ENCODE results near the gene DPH3.

DNA sequence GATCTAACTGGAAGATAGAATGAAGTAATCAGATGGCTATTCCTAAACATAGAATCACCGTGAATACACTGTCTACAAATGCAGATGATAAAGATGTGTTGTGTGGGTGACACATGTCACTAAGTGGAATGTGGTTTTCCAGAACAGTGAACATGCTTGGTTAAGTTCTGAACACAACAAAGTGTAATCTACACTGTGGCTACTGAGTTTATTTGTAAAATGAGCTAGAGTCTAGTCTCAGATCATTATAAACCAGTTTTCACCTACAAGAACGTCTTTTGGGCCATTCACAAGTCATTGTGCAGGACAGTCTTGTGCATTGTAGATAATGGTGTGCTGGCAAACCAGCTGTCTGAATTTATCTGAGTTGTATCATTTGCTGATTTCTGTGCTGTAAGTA lies 35.6 kb upstream of the DPH3 start:
- TF ChIP-seq CTCF (IDR thresholded peaks at IDR 0.05): no peak
- TF ChIP-seq RFX5 (IDR thresholded peaks at IDR 0.05; ENCODE audit: low read length): no peak
- no peak for TF ChIP-seq RAD21 (IDR thresholded peaks at IDR 0.05; ENCODE audit: low read length)
- TF ChIP-seq POLR2AphosphoS5 (IDR thresholded peaks at IDR 0.05; ENCODE audit: low read depth, low read length): no peak
- TF ChIP-seq, protein P1, sequence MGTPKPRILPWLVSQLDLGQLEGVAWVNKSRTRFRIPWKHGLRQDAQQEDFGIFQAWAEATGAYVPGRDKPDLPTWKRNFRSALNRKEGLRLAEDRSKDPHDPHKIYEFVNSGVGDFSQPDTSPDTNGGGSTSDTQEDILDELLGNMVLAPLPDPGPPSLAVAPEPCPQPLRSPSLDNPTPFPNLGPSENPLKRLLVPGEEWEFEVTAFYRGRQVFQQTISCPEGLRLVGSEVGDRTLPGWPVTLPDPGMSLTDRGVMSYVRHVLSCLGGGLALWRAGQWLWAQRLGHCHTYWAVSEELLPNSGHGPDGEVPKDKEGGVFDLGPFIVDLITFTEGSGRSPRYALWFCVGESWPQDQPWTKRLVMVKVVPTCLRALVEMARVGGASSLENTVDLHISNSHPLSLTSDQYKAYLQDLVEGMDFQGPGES (IDR thresholded peaks at IDR 0.05; ENCODE audit: low read depth, low read length): no peak
- no peak for TF ChIP-seq EZH2phosphoT487 (IDR thresholded peaks at IDR 0.05; ENCODE audit: borderline replicate concordance, low read depth)
- TF ChIP-seq, protein P2, sequence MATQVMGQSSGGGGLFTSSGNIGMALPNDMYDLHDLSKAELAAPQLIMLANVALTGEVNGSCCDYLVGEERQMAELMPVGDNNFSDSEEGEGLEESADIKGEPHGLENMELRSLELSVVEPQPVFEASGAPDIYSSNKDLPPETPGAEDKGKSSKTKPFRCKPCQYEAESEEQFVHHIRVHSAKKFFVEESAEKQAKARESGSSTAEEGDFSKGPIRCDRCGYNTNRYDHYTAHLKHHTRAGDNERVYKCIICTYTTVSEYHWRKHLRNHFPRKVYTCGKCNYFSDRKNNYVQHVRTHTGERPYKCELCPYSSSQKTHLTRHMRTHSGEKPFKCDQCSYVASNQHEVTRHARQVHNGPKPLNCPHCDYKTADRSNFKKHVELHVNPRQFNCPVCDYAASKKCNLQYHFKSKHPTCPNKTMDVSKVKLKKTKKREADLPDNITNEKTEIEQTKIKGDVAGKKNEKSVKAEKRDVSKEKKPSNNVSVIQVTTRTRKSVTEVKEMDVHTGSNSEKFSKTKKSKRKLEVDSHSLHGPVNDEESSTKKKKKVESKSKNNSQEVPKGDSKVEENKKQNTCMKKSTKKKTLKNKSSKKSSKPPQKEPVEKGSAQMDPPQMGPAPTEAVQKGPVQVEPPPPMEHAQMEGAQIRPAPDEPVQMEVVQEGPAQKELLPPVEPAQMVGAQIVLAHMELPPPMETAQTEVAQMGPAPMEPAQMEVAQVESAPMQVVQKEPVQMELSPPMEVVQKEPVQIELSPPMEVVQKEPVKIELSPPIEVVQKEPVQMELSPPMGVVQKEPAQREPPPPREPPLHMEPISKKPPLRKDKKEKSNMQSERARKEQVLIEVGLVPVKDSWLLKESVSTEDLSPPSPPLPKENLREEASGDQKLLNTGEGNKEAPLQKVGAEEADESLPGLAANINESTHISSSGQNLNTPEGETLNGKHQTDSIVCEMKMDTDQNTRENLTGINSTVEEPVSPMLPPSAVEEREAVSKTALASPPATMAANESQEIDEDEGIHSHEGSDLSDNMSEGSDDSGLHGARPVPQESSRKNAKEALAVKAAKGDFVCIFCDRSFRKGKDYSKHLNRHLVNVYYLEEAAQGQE (IDR thresholded peaks at IDR 0.05; ENCODE audit: low read depth, low read length): no peak
- TF ChIP-seq RCOR1 (IDR thresholded peaks at IDR 0.05; ENCODE audit: low read length): no peak

Measured in SK-N-SH (cell line).